ENCODE results near the gene DNAJC1.

DNAJC1 gene

GRCh38 chr10:21797984-21798765, 205.4 kb downstream of the DNAJC1 start:
- H3K27ac ChIP-seq: no peak overlapping the region
- no peak for DNase-seq (ENCODE audit: low read depth, low spot score)

DNA sequence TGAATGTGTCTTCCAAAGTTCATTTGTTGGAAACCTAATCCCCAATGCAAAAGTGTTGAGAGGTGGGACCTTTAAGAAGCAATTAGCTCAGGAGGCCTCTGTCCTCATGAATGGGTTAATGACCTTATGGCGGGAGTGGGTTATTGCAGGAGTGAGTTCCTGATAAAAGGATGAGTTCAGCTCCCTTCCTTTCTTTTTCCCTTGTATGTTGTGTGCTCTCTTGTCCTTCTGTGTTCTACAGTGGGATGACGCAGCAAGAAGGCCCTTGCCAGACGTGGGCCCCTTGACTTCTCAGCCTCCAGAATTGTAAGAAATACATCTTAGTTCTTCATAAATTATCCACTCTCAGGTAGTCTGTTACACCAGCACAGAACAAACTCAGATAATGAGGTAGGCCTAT, 206.0 kb downstream of the DNAJC1 start:
- no peak overlapping the region for H3K27ac ChIP-seq
- DNase-seq (ENCODE audit: low read depth, low spot score): no peak

GRCh38 chr10:21791276-21791675, 212.3 kb downstream of the DNAJC1 start:
- H3K27ac ChIP-seq: no peak overlapping the region
- no peak for DNase-seq (ENCODE audit: low read depth, low spot score)

- no peak overlapping the region for H3K27ac ChIP-seq
- no peak for DNase-seq (ENCODE audit: low read depth, low spot score)
These were observed 226.6 kb downstream of the DNAJC1 start for GRCh38 chr10:21776883-21777282.

- no peak for DNase-seq (ENCODE audit: low read depth, low spot score)
- no peak overlapping the region for H3K27ac ChIP-seq
These were observed 232.3 kb downstream of the DNAJC1 start for GRCh38 chr10:21771219-21771618.

- H3K27ac ChIP-seq: no peak overlapping the region
- DNase-seq (ENCODE audit: low read depth, low spot score): no peak
These were observed 234.5 kb downstream of the DNAJC1 start for GRCh38 chr10:21769041-21769440.

DNA sequence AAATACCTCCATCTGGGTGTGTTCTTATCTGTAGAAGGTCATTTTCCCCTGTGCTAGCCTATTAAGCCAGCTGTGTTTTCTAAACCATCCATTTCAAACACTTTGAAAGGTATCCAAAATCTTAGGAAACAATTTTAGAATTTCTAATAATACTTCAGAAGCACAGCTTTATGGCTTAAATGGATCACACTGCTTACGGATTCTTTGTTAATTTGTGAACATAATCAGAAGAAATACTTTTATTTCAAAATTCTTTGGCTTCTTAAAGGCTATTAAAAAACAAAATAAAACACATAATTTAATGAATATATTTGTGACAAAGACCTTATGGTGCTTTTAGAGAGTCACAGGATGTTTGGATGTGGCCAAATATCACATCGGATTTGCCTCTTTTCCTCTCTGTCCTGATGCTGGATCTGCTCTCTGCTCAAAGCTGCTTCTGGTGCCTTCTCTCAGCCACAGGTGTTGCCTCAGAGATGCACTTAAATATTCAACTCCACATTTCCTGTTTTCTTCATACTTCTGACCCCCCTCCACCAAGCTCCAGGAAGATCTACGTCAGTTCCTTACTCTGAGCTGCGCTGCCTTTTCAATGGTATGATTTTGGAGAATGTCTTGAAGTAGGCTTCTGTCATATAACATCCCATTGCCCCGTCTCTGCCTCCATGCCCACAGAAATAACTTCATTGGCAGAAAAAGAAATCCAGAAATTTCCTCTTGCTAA, 238.9 kb downstream of the DNAJC1 start:
- H3K27ac ChIP-seq: no peak overlapping the region
- no peak for DNase-seq (ENCODE audit: low read depth, low spot score)

DNA sequence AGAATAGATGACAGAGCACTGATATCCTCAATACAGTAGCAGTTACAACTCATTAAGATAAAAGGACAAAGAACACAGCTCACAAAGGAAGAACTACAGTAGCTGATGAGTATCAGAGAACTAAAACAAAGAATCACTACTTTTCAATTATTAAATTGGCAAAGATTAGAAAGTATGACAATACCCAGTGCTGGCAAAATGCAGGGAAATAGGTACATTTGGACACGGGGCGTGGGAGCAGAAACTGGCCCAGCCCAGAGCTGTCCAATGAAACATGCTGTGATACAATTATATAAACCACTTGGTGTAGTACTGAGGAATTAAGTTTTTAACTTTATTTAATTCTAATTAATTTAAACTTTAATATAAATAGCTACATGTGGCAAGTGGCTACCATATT, 243.2 kb downstream of the DNAJC1 start:
- DNase-seq (ENCODE audit: low read depth, low spot score): no peak
- H3K27ac ChIP-seq: no peak overlapping the region

GRCh38 chr10:21759232-21759631, 244.3 kb downstream of the DNAJC1 start:
- DNase-seq (ENCODE audit: low read depth, low spot score): no peak
- no peak overlapping the region for H3K27ac ChIP-seq

- H3K27ac ChIP-seq: no peak overlapping the region
- no peak for DNase-seq (ENCODE audit: low read depth, low spot score)
These were observed 244.8 kb downstream of the DNAJC1 start for GRCh38 chr10:21758696-21759095.

DNA sequence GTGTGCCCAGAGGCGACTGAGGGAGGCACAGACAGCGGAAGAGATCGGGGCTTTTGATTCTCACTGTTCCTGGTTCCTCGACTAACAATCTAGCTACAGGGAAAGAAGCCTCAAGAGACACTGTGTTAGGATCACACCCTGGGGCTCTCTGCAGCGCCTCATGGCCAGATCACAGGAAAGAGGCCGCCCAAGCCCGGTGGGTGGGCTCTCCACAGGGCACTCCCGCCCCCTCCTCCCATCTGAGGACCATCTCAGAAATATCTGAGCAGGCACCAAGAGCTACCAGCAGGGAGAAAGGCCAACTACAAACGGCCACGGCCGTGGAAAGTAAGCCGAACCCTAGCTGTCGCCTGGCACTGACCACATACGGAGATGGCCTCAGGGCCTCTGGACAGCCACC, 245.3 kb downstream of the DNAJC1 start:
- DNase-seq (ENCODE audit: low read depth, low spot score): no peak

GRCh38 chr10:21757185-21757901, 246.2 kb downstream of the DNAJC1 start:
- no peak for DNase-seq (ENCODE audit: low read depth, low spot score)
- H3K27ac ChIP-seq: no peak overlapping the region

More for the DNA sequence above, 245.3 kb downstream of the DNAJC1 start:
- H3K27ac ChIP-seq: no peak overlapping the region

GRCh38 chr10:21756707-21757106, 246.8 kb downstream of the DNAJC1 start:
- H3K27ac ChIP-seq: no peak overlapping the region
- no peak for DNase-seq (ENCODE audit: low read depth, low spot score)

GRCh38 chr10:21754410-21755011, 249.0 kb downstream of the DNAJC1 start:
- DNase-seq (ENCODE audit: low read depth, low spot score): no peak
- no peak overlapping the region for H3K27ac ChIP-seq

GRCh38 chr10:21753497-21754270, 249.8 kb downstream of the DNAJC1 start:
- H3K27ac ChIP-seq: no peak overlapping the region
- DNase-seq (ENCODE audit: low read depth, low spot score): no peak

GRCh38 chr10:21751341-21752310, 251.9 kb downstream of the DNAJC1 start:
- DNase-seq (ENCODE audit: low read depth, low spot score): no peak
- H3K27ac ChIP-seq: no peak overlapping the region

GRCh38 chr10:21750424-21750823, 253.1 kb downstream of the DNAJC1 start:
- H3K27ac ChIP-seq: no peak overlapping the region
- no peak for DNase-seq (ENCODE audit: low read depth, low spot score)

GRCh38 chr10:21749788-21750187, 253.7 kb downstream of the DNAJC1 start:
- no peak overlapping the region for H3K27ac ChIP-seq
- no peak for DNase-seq (ENCODE audit: low read depth, low spot score)

GRCh38 chr10:21747809-21748208, 255.7 kb downstream of the DNAJC1 start:
- no peak overlapping the region for H3K27ac ChIP-seq
- DNase-seq (ENCODE audit: low read depth, low spot score): no peak

Data from epithelial cell of prostate (primary cell).